Activated CD4-positive, CD25-positive, alpha-beta regulatory T cell (primary cell): Measurements from ENCODE around the gene POLR3B.
"Not testable (repeated sequence)": the region's sequence is repeated elsewhere in the genome, so short reads cannot be mapped to it uniquely, and the experiment has no call there.

Experiments
- DNase-seq, 4 experiments: peaks; one replicate each; lab custom pipeline; 2025; lab: John Stamatoyannopoulos, UW

POLR3B gene

GRCh38 chr12:106342397-106343213 lies 14.9 kb upstream of the POLR3B start:
- DNase-seq: no peak

- DNase-seq: no peak
Observed at GRCh38 chr12:106343214-106343528, 14.4 kb upstream of the POLR3B start.

GRCh38 chr12:106344131-106344530 lies 13.4 kb upstream of the POLR3B start:
- DNase-seq: no peak

DNA sequence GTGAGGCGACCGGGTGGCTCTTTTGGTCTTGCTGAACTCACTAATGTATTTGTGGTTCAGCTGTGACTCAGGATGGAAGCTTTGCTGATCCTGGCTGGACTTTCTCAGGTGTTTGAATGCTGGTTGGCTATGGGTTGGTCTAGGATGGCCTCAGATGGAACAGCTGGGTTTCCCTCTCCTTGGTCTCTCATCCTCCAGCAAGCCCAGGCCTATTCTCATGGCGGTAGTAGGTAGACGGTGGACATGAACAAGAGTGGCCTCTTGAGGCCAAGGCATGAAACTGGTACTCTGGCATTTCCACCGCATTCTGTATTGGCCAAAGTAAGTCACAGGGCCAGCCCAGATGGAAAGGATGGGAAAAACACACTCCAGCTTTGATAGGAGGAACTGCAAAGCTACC lies 11.8 kb upstream of the POLR3B start:
- DNase-seq: no peak

DNA sequence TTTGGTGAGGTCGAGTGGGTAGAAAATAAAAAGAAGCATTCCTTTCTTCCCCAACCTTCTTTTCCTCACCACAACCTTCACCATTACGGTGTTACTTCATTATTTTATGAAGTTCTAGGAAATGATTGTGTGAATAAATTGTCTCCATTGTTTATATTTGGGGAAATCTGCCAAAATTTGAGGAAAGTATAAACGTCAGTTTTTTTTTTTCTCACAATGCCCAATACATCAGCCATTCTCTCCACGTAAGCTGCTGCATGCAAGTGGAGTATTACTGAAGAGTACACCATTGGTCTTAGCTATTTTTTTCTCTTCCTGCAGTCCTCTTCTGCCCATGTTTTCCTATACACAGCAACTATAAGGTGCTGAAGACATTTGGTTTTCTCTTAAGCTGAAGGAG lies 9.1 kb upstream of the POLR3B start:
- DNase-seq: no peak

DNA sequence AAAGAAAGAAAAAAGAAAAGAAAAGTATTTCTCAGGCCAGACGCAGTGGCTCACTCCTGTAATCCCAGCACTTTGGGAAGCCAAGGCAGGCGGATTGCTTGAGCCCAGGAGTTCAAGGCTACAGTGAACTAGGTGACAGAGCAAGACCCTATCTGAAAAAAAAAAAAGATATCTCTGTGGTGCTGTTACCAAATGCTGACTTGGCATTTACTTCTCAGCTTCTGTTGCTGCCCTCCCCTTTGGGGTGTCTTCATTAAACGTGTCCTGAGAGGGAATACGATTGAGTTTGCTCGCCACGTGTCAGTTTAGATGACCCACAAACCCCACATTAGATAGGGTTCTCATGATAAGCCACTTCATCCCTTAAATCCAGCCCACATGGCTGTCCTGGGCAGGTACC lies 4.4 kb upstream of the POLR3B start:
- no peak for DNase-seq

DNA sequence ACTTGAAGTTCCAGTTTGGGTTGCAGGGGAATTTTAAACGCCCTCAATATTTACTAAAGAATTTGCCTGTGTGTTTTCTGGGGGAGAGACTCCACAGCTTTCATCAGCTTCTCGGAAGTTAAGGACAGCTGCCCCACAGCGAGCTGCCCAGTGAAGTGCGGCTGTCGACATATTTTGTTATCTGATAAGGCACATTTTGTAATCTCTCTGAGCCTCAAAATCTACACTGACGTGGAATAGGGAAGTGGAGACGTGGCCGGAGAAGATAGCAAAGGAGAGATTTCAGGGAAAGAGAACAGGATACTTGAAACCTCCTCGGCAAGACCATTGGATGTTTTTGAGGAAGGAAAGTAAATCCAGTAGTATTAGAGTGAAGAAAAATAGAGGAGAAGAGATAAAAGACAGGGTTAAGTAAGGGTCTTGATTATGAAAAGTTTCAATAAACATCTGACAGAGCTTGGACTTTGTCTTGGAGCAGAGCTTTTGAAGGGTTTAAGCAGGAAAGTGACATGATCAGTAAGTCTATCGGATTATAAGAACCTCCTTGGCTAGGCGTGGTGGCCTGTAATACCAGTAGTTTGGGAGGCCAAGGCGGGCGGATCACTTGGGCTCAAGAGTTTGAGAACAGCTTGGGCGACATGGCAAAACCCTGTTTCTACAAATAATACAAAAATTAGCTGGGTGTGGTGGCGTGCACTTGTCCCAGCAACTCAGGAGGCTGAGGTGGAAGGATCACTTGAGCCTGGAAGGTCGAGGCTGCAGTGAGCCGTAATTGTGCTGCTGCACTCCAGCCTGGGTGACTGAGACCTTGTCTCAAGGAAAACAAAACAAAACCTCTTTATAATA lies 1.1 kb downstream of the POLR3B start:
- DNase-seq: no peak

DNA sequence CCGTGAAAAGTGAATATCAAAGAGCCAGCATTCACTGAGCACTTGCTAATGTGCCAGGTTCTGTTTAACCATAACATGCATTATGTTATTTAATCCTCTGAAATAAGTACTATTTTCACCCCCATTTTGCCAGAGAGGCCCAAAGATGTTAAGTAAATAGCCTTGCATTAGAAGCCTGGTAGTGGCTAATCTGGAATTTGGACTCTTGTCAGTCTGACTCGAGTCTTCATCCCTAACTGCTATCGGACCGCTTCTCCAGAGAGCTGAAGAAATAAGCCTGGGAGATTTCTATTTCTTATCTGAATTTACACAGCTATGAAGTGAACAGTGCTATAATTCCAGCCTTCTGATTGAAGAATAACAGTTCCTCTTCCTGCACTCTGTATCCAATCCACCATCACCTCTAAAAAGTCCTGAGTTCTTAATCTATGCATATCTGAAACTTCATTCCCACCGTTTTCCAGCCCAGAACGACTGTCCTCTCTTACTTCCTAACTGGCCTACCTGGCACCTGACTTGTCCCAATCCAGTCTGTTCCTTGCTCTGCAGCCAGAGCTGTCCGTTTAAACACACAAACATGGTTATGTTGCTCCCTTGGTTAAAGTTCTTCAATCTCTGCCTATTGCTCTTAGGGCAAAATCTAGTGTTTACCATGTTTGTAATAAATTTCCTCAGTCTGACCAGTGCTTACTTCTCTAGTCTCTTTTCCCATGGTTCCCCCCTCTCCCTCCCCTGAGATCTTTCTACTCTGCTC lies 2.3 kb downstream of the POLR3B start:
- DNase-seq: no peak

- DNase-seq: no peak
Observed at GRCh38 chr12:106360400-106360994, 2.9 kb downstream of the POLR3B start.

- DNase-seq: no peak
Observed at GRCh38 chr12:106362971-106363370, 5.4 kb downstream of the POLR3B start.

GRCh38 chr12:106364261-106364660 lies 6.7 kb downstream of the POLR3B start:
- no peak for DNase-seq

GRCh38 chr12:106369624-106370346 lies 12.2 kb downstream of the POLR3B start:
- DNase-seq: no peak

- DNase-seq: no peak
Observed at GRCh38 chr12:106378788-106379187, 21.2 kb downstream of the POLR3B start.

- no peak for DNase-seq
Observed at GRCh38 chr12:106380954-106381353, 23.4 kb downstream of the POLR3B start.

- DNase-seq: not testable (repeated sequence)
Observed at GRCh38 chr12:106381866-106382265, 24.3 kb downstream of the POLR3B start.

DNA sequence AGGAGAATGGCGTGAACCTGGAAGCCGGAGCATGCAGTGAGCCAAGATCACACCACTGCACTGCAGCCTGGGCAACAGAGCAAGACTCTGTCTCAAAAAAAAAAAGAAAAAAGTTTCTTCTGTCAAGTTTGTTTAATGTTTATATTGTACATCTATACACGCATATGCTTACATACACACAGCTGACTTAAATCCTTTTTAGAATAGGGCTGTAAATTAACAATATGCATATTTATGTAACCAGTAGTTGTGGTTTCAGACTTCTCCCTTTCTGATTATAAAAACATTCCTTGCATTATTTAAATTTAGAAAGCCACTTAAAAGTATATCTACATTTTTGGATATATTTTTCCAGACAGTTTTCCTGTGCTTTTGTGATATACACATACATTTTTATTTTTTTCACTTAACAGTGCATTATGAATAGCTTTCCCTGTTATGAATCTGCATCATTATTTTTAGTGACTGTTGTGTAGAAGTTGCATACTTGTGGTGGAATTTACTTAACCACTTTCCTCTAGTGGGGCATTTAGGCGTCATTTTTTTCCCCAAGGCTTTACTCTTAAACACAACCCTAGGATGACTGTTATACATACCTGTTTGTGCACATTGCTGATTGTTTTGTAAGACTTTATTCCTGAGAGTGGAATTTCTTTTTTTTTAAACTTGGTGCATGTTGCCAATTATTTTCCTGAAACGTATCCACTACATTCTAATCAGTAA lies 29.4 kb downstream of the POLR3B start:
- DNase-seq: no peak

GRCh38 chr12:106387848-106388377 lies 30.4 kb downstream of the POLR3B start:
- DNase-seq: no peak

DNA sequence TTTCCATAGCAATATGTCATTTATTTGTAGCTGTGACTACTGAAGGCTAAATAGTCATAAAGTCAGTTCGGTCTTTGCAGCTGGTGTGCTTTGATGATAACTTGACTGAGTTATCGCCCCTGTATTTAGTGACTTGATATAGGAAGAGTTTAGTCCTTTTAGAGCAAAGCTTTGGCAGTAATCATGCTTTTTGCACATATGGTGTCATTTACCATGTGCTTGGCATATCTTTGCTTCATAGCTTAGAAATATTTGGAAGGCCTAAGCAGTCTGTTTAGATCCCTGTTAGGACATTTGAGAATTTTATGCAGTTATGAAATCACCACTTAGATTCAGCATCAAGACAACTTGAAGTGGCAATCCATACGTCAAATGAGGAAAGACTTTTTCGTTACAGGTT lies 31.6 kb downstream of the POLR3B start:
- no peak for DNase-seq

DNA sequence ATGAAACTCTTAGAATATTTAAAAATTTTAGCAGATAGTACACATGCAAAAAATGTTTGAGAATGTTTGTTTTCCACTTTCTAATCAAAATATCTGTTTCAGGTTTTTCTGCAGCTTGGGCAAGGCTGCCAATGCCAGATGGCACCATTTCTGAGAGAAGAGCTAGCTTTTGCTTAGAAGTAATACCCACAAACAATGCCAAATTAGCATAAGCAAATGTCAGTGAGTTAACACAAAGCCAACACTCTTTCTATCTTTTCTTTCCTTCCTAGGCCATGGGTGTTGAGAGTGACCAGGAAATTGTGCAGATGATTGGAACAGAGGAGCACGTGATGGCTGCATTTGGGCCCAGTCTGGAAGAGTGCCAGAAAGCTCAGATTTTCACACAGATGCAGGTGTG lies 35.2 kb downstream of the POLR3B start:
- DNase-seq: no peak

GRCh38 chr12:106409878-106410277 lies 52.3 kb downstream of the POLR3B start:
- no peak for DNase-seq

GRCh38 chr12:106412563-106412962 lies 55.0 kb downstream of the POLR3B start:
- no peak for DNase-seq
